SU-DHL-6 (cell line): ENCODE data around the gene VWA5B1.

ENCODE experiments used
- H2AFZ ChIP-seq: fragments of 200-600 bp; sonication (generic); 2 replicates; pipeline ENCODE4 v1.6.1; 2014; ENCODE audit warnings: low read depth, mild to moderate bottlenecking, moderate library complexity, mixed read lengths, antibody characterized with exemption, low read length; ENCODE audit not compliant: severe bottlenecking
- H3F3A ChIP-seq: fragments of 200-600 bp; shearing (Covaris generic); 2 replicates; pipeline ENCODE4 v1.6.0; 2016; ENCODE audit warnings: antibody characterized with exemption, mild to moderate bottlenecking; ENCODE audit not compliant: insufficient read depth
- H3K27ac ChIP-seq: fragments of 200-600 bp; sonication (generic); 2 replicates; pipeline ENCODE4 v1.5.1; 2016; ENCODE audit warnings: low read depth, mild to moderate bottlenecking, low read length, moderate library complexity, mixed read lengths
- H3K27me3 ChIP-seq: fragments of 200-600 bp; sonication (generic), shearing (Covaris generic); 2 replicates; pipeline ENCODE4 v1.6.0; 2014; ENCODE audit warnings: mild to moderate bottlenecking, low read length
- H3K36me3 ChIP-seq: fragments of 200-600 bp; sonication (generic); 2 replicates; pipeline ENCODE4 v1.6.1; 2014; ENCODE audit warnings: mild to moderate bottlenecking, low read length, mixed read lengths
- H3K4me2 ChIP-seq: fragments of 300-600, 200-600 bp; shearing (Covaris generic), sonication (generic); 2 replicates; pipeline ENCODE4 v1.6.0; 2014; ENCODE audit warnings: low read length, low read depth, mild to moderate bottlenecking; ENCODE audit not compliant: poor library complexity, severe bottlenecking
- H3K4me3 ChIP-seq: fragments of 200-600 bp; sonication (generic); 2 replicates; pipeline ENCODE4 v1.5.1; 2014; ENCODE audit warnings: antibody characterized with exemption, low read length, mild to moderate bottlenecking, mixed read lengths; ENCODE audit not compliant: insufficient read depth, poor library complexity, severe bottlenecking
- H3K79me2 ChIP-seq: fragments of 200-600 bp; sonication (generic); 2 replicates; pipeline ENCODE4 v1.6.1; 2014; ENCODE audit warnings: mild to moderate bottlenecking, low read length, moderate library complexity; ENCODE audit not compliant: insufficient read depth
- H3K9ac ChIP-seq: fragments of 200-600 bp; sonication (generic); 2 replicates; pipeline ENCODE4 v1.7.0; 2014; ENCODE audit warnings: mild to moderate bottlenecking, low read length
- H3K9me2 ChIP-seq: fragments of 200-600 bp; sonication (generic); replicated peaks from 2 replicates; pipeline ENCODE4 v1.6.1; 2014; ENCODE audit warnings: low read length; ENCODE audit not compliant: insufficient read depth
- H3K9me3 ChIP-seq: fragments of 200-600 bp; sonication (generic); 2 replicates; pipeline ENCODE4 v1.6.1; 2014; ENCODE audit warnings: low read length, mixed read lengths; ENCODE audit not compliant: insufficient read depth
- H4K20me1 ChIP-seq: fragments of 200-600 bp; sonication (generic); 2 replicates; pipeline ENCODE4 v1.6.1; 2014; ENCODE audit warnings: low read depth, mild to moderate bottlenecking, antibody characterized with exemption, low read length, moderate library complexity, mixed read lengths
- CTCF ChIP-seq: fragments of 200-600 bp; sonication (generic); IDR thresholded peaks from one replicate; pipeline ENCODE4 v1.5.1; 2017; ENCODE audit warnings: antibody characterized with exemption, mild to moderate bottlenecking, low read length, moderate library complexity; ENCODE audit not compliant: insufficient read depth, poor library complexity, severe bottlenecking
- EZH2phosphoT487 ChIP-seq: fragments of 200-600 bp; sonication (generic), shearing (Covaris generic); conservative IDR thresholded peaks from 2 replicates; pipeline ENCODE4 v1.6.1; 2018; ENCODE audit warnings: mild to moderate bottlenecking, antibody characterized with exemption, low read length, moderate library complexity, mixed read lengths

Gene VWA5B1

GRCh38 chr1:20380175-20380574 lies 89.5 kb downstream of the VWA5B1 start:
- Histone ChIP-seq H3K9me2 (no peaks in the 10 kb centered on the region), H4K20me1 (no peaks in the 10 kb centered on the region), H3K27me3 (no peaks in the 10 kb centered on the region), H2AFZ (no peak overlapping the region), H3K9me3 (no peaks in the 10 kb centered on the region), H3K4me2 (no peak overlapping the region), H3K27ac (no peak overlapping the region), H3K9ac (no peak overlapping the region), H3F3A (no peaks in the 10 kb centered on the region), H3K36me3 (no peaks in the 10 kb centered on the region), H3K79me2 (no peaks in the 10 kb centered on the region), H3K4me3 (no peak overlapping the region)
- no peak for TF ChIP-seq CTCF
- no peak for TF ChIP-seq EZH2phosphoT487

- H3K27me3 ChIP-seq: no peaks in the 10 kb centered on the region
- no peaks in the 10 kb centered on the region for H3K9me2 ChIP-seq
- TF ChIP-seq CTCF: no peak
- H3K36me3 ChIP-seq: no peaks in the 10 kb centered on the region
- no peaks in the 10 kb centered on the region for H4K20me1 ChIP-seq
- H3K9ac ChIP-seq: no peak overlapping the region
- H3K27ac ChIP-seq: no peak overlapping the region
- H3F3A ChIP-seq: no peaks in the 10 kb centered on the region
- H3K4me3 ChIP-seq: no peak overlapping the region
- no peak overlapping the region for H2AFZ ChIP-seq
- H3K79me2 ChIP-seq: no peaks in the 10 kb centered on the region
- H3K4me2 ChIP-seq: no peak overlapping the region
- no peaks in the 10 kb centered on the region for H3K9me3 ChIP-seq
These were observed 90.0 kb downstream of the VWA5B1 start for GRCh38 chr1:20380616-20381035.

- Histone ChIP-seq H3K27me3 (no peaks in the 10 kb centered on the region), H2AFZ (no peak overlapping the region), H3K9me3 (no peaks in the 10 kb centered on the region), H3K4me2 (no peak overlapping the region), H3K27ac (no peak overlapping the region), H3K79me2 (no peaks in the 10 kb centered on the region), H3K4me3 (no peak overlapping the region), H3K36me3 (no peaks in the 10 kb centered on the region), H3F3A (no peaks in the 10 kb centered on the region), H3K9ac (no peak overlapping the region), H4K20me1 (no peaks in the 10 kb centered on the region), H3K9me2 (no peaks in the 10 kb centered on the region)
- TF ChIP-seq CTCF: no peak
- TF ChIP-seq EZH2phosphoT487: no peak
These were observed 90.5 kb downstream of the VWA5B1 start for GRCh38 chr1:20381045-20381641.

- no peak overlapping the region for H3K27ac ChIP-seq
- no peaks in the 10 kb centered on the region for H3F3A ChIP-seq
- H2AFZ ChIP-seq: no peak overlapping the region
- no peaks in the 10 kb centered on the region for H3K9me3 ChIP-seq
- H3K9me2 ChIP-seq: no peaks in the 10 kb centered on the region
- no peak overlapping the region for H3K4me2 ChIP-seq
- H3K9ac ChIP-seq: no peak overlapping the region
- no peaks in the 10 kb centered on the region for H3K79me2 ChIP-seq
- no peaks in the 10 kb centered on the region for H4K20me1 ChIP-seq
- no peaks in the 10 kb centered on the region for H3K36me3 ChIP-seq
- no peak for TF ChIP-seq EZH2phosphoT487
- no peak for TF ChIP-seq CTCF
- H3K4me3 ChIP-seq: no peak overlapping the region
- no peaks in the 10 kb centered on the region for H3K27me3 ChIP-seq
These were observed 91.3 kb downstream of the VWA5B1 start for GRCh38 chr1:20381961-20382360.
